GM21737 (cell line): ENCODE data around the gene TEAD2.

Experiments used
- ATAC-seq: cut with Tn5 transposase; IDR thresholded peaks from one replicate; pipeline ENCODE4 v1.9.1; 2021; ENCODE audit warnings: mild to moderate bottlenecking, moderate library complexity; ENCODE audit not compliant: unreplicated experiment

Gene TEAD2

DNA sequence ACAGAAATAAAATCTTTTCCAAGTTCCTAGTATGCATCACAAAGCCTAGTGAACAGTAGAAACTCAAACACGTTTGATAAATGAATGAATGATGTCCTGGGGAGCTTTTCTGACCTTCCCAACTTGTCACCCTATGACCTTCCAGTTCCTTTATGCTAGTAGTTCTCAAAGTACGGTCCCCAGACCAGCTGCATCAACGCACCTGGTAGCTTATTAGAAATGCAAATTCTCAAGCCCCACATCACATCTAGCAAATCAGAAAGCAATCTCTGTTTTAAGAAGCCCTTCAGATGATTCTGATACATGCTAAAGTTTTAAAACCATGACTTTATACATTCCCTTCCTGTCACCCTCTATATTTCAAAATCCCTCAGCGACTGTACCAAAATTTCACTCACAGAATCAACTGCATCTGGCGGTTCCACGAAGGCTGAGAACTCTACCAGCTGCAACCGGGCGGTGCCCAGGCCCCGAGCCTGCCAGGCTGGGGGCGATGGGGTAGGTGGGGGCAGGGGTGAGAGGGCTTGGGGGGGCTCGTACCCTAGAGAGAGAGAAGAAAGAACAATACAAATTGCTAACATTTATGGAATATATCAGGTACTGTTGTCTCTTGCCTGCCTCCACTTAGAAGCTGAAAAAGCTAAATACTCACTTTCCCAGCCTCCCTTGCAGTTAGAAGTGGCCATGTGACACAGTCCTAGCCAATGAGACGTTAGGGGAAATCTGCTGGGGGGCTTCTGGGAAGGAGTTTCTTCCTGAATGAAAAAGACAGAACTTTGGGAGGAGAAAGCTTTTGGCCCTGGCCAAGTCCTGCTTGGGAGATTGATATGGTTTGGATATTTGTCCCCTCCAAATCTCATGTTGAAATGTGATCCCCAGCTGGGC, 13.7 kb downstream of the TEAD2 start:
- no peak for ATAC-seq

DNA sequence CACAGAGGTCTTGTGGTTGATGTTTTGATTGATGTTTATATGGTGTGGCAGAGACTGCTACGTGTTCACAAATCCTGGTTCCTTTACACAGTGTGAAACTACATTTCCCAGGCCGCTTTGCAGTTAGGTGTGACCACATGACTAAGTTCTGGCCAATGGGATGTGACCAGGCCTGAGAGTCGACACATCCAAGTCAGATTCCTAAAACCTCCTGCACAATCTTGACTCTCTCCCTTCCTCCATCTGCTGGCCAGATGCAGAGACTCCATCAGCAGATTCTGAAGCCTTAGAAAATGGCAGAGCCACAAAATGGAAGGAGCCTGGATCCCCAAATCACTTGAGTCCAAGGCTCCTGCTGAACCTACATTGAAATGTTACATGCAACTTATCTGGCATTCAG, 14.4 kb downstream of the TEAD2 start:
- ATAC-seq = no peak

DNA sequence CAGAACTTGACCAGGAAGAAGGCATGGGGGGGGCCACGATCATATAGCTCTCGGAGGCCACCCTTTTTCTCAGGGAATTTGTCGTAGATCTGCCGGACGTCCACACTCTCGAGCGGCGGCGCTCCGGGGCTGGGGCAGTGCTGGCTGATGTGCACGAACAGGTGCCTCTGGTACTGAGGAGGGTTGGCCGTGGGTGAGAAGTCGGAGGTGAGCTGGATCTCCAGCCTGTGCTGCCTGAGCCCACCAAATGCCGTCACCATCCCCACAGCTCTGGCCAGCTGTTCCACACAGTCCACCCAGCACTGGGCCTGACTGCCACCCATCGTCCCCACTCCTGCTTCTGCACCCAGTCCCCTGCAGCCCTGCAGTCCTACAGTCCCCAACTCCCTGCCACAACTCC, 15.0 kb downstream of the TEAD2 start:
- ATAC-seq = no peak

DNA sequence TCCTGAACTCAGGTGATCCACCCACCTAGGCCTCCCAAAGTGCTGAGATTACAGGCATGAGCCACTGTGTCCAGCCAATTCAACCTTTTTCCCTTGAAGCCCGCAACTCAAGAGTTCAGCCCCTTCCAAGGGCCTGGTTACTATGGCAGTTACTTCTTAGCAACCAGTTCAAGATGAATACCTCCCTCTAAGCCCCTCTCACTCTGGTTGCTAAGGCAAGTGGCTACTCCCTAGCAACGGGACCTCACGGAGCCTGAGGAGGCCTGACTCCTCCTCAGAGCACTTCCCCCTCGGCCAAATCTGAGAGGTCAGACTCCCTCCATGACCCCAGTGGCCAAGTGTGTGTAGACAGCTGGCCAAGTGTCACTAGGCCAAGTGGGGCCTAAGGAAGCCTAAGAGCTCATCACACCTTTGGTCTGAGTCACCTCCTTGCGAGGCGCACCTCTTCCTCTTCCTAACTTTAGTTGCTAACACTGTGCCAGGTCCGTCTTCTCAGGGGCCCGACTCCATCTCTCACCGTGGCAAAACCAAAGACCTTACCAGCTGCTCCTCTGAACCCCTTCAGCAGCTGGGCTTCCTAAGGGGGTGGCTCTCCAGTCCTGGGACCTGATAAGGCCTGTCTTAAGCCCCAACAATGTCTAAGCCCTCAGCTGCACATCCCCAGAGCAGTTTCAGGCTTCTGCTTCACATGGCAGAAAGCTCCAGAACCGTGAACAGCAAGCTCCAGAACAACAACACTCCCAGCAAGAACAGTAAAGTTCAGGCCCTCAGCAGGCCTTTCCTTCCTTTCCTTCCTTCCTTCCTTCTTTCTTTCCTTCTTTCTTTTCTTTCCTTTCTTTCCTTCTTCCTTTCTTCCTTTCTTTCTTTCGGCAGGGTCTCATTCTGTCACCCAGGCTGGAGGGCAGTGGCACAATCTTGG, 17.5 kb downstream of the TEAD2 start:
- no peak for ATAC-seq

DNA sequence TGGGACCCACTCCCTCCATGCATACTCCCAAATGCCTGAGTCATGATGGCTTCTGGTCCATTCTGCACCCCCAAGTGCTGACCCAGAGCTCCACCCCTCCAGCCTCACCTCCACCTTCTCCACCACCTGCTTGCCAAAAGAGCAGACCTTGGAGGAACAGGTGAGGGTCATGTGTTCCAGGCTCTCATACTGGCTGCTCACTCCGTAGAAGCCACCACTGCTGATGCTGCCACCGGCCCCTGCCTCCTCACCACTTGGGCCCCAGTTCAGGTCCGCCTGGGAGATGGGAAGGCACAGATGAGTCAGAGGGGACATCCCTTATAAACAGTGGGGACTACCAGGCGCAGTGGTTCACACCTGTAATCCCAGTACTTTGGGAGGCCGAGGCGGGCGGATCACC, 19.1 kb downstream of the TEAD2 start:
- ATAC-seq = no peak

DNA sequence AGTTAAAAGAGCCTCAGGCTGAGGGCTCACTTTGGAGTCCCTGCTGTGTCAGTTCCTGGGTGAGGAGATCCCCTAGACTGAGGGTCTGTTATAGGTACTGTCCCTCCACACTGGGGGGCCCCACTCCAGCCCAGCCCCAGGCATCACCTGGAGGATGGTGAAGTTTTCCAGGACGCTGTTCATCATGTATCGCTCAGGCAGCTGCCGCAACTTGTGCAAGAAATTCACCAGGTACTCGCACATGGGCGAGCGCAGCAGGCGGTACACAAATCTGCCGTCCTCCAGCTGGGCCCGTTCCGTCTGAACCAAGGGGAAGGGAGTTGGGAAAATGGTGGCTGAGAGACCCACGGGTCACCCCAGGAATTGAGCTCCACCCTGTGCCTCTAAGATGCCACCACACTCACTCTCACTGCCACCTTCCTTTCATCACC, 19.9 kb downstream of the TEAD2 start:
- ATAC-seq = no peak

DNA sequence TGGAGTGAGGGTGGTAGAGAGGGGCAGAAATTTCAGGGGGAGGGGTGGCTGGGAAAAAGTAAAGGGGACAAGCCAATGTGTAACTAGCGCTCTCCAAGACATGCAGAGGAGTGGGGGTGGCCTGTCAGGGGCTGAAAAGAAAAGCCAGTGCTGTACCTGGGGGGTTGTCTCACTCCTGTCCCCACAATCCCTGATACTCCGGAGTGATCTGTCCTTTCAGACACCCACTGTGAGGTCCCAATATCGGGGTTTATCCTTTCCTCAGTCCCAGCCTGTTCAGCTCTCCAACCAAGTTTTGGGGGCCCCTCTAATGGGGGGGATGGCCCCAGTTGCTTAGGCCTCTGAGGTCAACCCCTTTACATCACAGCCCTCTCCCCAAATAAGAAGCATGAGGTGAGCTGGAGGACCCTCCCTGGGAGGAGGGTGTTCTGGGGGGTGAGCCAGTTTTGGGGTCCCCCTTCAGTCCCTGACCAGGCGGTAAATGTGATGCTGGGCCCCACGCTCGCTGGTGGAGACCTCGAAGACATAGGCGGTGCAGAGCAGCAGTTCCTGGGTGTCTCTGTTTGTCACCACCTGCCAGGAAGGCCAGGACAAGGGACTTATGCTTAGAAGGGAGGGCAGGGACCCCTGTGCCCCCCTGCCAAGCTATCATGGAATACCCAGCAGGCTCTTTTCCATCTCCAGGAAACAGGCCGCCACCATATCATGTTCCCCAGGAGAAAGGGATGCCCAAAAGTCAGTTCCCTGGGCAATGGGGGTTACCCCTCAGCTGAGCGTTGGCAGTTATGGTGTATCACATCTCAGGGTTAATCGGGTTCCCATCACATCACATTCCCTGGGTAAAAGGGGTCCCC, 21.1 kb downstream of the TEAD2 start:
- no peak for ATAC-seq

DNA sequence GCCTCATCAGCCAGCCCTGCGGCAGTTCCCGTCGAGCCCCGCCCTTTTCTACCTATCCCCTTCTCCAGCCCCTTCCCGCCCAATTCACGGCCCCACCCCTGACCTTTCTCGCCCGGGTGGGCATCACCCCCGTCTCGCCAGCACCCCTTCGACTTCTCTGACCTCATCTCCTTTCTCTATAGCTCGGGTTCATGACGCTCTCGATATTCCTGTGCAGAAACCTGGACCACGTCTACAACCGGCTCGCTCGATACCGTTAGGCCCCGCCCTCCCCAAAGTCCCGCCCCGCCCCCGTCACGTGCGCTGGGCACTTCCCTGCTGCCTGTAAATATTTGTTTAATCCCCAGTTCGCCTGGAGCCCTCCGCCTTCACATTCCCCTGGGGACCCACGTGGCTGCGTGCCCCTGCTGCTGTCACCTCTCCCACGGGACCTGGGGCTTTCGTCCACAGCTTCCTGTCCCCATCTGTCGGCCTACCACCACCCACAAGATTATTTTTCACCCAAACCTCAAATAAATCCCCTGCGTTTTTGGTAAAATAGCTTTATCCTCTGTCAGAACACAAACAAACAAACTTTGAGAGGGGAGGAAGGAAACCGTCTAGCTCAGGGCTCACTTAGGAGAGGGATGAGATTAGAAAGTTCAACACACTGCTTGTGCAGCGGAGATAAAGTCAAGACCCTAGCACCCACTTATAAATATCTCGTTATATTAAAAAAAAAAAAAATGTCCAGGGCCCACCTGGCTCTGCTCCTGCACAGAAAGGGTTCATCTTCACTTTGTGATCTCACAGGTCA, 21.9 kb downstream of the TEAD2 start:
- peak; percentile 58 for ATAC-seq

DNA sequence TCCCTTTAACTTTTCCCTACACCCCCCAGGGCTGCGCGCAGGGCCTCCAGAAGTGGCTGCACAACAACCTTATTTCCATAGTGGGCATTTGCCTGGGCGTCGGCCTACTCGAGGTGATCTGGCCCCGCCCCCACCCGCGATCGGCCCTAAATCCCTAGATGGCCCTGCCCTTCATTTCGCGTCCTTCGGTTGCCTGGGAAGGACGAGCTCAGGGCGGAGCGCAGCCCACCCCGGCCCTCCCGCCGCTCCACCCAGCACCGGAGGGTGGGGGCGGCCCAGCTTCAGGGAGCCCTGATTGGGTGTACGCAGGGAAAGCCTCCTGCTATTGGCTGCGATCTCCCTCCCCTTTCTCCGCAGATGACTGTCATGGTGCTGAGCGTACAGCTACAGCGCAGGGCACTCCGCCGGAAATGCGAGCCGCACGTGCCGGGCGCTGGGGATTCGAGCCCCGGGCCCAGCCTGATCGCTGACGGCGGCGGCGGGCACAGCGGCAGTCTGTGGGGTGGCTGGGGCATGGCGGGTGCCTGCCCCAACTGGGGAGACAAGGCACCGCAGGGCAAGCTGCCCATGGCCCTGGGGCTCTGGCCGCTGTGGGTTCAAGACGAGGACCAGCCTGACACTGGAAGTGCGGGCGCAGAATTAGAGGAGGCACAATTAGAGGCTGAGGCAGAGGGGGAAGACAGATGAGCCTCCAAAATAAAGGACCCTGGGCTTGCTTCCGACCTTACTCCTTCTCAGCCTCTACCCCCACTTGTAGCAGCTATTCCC, 22.7 kb downstream of the TEAD2 start:
- no peak for ATAC-seq

DNA sequence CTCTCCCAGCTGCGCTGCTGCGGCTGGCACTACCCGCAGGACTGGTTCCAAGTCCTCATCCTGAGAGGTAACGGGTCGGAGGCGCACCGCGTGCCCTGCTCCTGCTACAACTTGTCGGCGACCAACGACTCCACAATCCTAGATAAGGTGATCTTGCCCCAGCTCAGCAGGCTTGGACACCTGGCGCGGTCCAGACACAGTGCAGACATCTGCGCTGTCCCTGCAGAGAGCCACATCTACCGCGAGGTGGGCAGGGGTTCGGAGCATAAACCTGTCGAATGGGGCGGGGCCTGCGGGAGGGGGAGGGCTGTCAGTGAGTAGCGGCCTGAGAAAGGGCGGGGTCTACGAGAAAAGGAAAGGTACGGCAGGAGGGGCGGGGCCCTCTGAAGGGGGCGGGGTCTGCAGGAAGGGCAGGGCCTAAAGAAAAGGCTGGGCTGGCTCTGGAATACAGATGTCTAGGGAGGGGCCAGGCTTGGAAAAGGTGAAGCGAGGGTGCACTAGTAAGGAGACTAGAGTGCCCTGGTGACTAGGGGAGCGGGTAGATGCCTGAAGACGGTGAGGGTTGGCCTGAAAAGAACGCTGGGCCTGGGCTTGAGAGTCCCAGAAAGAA, 23.4 kb downstream of the TEAD2 start:
- no peak for ATAC-seq

DNA sequence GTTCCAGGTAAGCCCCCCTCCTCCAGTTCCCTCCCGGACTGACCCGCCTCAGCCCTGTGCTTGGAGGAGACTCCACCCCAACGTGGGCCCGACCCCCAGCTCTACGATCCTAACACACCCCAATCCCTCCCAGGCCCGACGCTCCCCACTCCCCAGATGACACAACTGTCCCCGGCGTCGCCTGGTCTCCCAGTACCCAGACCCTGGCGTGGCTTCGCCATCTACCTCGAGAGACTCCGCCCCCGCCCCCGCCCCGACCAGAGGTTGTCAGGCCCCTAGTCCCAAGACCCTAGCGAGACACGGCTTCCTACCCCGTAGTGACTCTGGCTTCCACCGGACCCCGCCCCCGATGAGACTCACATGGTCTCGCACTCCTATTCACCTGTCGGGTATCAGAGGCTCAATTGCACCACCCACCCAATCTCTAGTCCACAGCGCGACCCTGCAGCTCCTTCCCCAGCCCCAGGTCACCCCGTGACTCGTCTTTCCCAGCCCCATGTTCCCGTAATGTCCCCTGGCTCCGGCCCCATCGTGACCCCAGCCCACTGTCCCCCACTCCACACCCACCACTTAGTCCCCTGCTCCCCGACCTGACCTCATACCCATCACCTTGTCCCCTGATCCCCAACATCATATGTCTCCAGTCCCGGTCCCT, 24.1 kb downstream of the TEAD2 start:
- no peak for ATAC-seq

DNA sequence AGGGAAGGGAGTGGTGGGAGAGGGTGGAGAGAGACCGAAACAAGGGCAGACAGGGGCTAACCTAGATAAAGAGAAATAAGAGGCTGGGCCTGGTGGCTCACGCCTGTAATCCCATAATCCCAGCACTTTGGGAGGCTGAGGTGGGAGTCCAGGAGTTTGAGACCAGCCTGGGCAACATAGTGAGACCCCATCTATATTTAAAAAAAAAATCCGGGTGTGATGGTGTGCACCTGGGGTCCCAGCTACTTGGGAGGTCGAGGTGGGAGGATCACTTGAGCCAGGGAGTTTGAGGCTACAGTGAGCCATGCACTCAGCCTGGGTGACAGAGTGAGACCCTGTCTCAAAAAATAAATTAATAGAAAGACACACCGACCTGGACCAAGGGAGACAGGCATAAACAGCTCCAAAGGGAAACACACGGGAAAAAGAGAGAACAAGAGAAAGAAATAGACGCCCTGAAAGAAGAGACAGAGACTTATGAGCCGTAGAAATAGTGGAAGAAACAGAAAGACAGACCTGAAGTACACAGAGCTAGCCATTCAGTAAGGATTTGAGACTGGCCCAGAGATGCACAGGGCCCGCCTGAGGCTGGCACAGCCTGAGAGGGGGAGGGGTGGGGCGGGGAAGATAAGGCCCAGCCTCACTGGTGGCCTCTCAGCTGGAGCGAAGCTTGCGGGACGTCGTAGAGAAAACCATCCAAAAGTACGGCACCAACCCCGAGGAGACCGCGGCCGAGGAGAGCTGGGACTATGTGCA, 24.8 kb downstream of the TEAD2 start:
- no peak for ATAC-seq

DNA sequence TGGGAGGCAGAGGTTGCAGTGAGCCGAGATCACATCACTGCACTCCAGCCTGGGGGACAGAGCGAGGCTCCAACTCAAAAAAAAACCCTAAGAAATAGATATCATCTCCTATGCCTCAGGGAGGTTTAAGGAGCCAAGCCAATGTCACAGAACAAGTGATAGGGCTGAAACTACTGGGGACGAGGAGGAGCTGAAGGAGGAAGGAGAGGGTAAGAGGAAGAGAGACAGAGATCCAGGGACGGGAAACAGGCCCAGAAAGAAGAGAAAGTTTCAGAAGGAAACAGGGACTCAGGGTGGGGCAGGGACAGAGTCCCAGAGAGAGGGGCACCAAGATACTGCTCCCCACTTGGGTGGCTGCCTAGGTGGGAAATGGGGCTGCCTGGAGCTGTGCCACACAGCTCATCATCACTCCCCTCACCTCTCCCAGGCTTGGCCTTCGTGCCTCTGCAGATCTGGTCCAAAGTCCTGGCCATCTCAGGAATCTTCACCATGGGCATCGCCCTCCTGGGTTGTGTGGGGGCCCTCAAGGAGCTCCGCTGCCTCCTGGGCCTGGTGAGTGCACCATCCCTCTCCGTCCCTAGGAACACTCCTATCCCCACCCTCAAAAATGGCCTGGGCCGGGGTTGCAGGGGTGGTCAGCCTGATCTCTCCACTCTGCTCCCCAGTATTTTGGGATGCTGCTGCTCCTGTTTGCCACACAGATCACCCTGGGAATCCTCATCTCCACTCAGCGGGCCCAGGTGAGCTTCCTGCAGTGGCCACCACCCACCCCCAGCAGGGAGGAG, 25.5 kb downstream of the TEAD2 start:
- ATAC-seq = no peak

DNA sequence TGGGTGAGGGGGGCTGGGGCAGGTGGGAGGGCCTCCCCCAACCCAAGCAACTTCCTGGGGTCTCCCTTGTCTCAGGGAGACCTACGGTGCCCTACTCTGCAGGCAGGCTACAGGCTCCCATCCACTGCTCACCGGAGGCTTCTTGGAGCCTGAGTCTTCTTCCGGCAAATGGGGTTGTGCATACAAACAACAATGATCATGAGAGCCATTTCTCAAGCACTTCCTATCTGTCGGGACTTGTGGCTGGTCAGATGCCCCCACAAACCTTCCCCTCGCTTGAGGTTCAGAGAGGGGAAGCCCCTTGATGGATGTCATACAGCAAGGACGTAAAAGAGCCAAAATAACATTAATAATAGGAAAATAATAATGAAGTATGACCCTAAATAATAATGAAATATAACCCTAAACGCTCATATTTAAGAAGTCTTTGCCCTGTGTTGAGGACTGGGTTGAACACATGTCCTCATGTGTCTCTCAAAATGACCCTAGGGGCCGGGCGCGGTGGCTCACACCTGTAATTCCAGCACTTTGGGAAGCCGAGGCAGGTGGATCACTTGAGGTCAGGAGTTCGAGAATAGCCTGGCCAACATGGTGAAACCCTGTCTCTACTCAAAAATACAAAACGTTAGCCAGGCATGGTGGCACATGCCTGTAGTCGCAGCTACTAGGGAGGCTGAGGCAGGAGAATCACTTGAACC, 26.3 kb downstream of the TEAD2 start:
- no peak for ATAC-seq

DNA sequence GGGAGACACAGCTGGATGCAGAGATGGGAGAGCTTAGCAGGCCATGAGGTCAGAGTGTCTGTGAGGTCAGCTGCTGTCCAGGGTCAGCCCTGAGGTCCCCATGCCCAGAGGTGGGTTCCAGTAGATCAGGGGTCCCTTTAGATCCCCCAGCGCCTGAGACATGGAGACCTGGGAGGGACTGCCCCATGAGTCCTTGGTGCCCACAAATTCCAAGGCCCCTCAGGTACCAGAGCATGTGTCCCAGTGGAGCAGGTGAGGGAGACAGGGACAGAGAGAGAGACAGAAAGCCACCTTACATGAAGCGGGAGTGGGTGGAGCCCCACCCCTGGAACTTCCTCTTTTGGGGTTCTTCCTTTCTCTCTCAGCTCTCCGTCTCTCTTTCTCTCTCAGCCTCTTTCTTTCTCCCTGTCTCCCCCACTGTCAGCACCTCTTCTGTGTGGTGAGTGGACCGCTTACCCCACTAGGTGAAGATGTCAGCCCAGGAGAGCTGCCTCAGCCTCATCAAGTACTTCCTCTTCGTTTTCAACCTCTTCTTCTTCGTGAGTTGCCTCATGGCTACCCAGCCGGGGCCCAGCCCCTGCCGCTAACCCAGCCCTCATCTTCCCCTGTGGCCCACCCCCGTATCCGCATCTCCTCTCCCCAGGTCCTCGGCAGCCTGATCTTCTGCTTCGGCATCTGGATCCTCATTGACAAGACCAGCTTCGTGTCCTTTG, 27.0 kb downstream of the TEAD2 start, which contains the start of gene CD37:
CD37 (plus strand) TSS at position 336 of the 713 bp plus-strand sequence; CDS start at position 471, 135 bp downstream.
- ATAC-seq = no peak
